Activated T-cell treated with anti-CD3 and anti-CD28 coated beads, Interleukin-2, amount 50 U/mL, for 72 hours (primary cell): ENCODE results near the gene LRMDA. TPM values are rescaled to one million over a fixed set of nuclear protein-coding genes. Genes with fewer than 3 reads are reported as not detected.

ENCODE experiments used
- ATAC-seq, 2 donors: fragments of 150-1000 bp; cut with Tn5 transposase; replicated peaks in 1 of 2; 2 replicates each; pipeline ENCODE4 v1.10.0; 2021; ENCODE audit warnings: moderate library complexity in 2 of 2, mild to moderate bottlenecking in 1 of 2
- DNase-seq, 2 donors: peaks; one replicate each; pipeline ENCODE4 v3.0.0; 2021 to 2022; ENCODE audit warnings: mixed read lengths in 1 of 2
- H3K27ac Mint-ChIP-seq: one replicate; pipeline ENCODE4 v1.8.0; 2022; ENCODE audit warnings: mild to moderate bottlenecking, moderate library complexity, mixed read lengths
- H3K27me3 Mint-ChIP-seq: one replicate; pipeline ENCODE4 v1.8.0; 2022; ENCODE audit warnings: low read depth, mixed read lengths
- H3K36me3 Mint-ChIP-seq, 2 donors: one replicate each; pipeline ENCODE4 v1.8.0; 2022; ENCODE audit warnings: mixed read lengths in 2 of 2, mild to moderate bottlenecking in 1 of 2; ENCODE audit not compliant: insufficient read depth in 2 of 2
- H3K4me1 Mint-ChIP-seq: one replicate; pipeline ENCODE4 v1.8.0; 2022; ENCODE audit warnings: low read depth, mixed read lengths
- H3K4me3 Mint-ChIP-seq, 2 donors: one replicate each; pipeline ENCODE4 v1.8.0; 2022; ENCODE audit warnings: mild to moderate bottlenecking in 2 of 2, mixed read lengths in 2 of 2, moderate library complexity in 2 of 2
- H3K9me3 Mint-ChIP-seq, 2 donors: one replicate each; pipeline ENCODE4 v1.8.0; 2022; ENCODE audit warnings: mixed read lengths in 2 of 2
- total RNA-seq, 2 donors: library from RNA; stranded (reverse); gene quantifications; one replicate each; pipeline ENCODE4 v1.2.3, GENCODE V29; 2022

The LRMDA gene
- total RNA-seq, 2 donors from 2014 or later, result not detected

DNA sequence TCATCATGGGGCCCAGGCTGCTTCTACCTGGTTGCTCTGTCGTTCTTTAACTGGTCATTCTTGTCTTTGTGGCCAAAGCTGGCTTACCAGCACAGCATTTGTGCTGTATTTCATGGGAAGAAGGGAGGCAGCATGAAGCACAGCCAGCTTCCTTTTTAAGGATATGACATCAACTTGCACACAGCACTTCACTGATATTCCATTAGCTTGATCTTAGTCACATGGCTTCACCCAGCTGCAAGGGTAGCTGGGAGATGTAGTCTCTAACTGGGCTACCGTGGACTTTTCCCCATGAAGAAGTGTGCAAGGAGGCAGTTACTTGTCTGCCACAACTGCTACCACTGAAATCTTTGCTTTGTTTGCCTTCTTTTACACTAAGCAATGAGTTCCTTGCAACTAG lies 525.2 kb downstream of the LRMDA start:
- no peaks in the 10 kb centered on the region for H3K9me3 Mint-ChIP-seq
- no peak overlapping the region for H3K4me3 Mint-ChIP-seq
- H3K36me3 Mint-ChIP-seq, result no peaks in the 10 kb centered on the region
- DNase-seq (no peak), ATAC-seq (no peak)
- no peaks in the 10 kb centered on the region for H3K27me3 Mint-ChIP-seq
- no peaks in the 10 kb centered on the region for H3K4me1 Mint-ChIP-seq
- no peak overlapping the region for H3K27ac Mint-ChIP-seq

DNA sequence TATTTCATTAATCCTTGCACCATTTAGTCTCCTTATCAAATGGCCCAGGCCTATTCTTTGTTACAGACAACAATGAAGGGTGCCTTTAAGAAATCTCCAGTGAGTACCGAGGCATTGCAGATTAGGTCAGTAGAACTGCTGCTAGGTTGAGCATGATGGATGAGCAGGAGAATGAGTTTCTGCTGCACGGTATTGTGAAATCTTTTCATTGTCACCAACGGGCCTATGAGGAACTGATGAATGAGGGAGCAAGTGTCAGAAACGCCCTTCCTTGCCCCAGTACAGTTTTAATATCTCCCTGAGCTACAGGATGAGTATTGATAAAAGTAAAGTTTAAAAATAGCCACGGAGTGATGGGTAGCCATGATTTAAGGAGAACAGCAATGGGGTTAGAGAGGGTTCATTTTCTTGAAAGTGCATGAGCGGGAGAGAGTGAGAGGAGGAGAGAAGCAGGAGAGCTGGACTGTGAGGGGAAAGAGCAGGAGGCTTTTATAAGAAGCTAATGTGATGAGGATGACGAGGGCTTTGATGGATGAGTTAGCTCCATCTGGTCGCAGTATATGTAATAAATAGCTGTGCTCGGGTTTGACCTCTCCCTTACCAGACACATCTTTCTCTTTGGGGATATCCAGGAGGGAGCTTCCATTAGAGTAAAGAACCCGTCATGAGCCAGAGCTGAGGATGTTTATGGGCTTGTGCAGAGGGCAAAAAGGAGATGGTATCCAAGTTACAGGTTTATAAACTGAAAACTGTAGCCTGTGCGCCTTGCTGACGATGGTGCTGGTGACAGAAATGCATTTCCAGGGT lies 526.1 kb downstream of the LRMDA start:
- Mint-ChIP-seq H3K27me3 (no peaks in the 10 kb centered on the region), H3K4me1 (no peaks in the 10 kb centered on the region), H3K9me3 (no peaks in the 10 kb centered on the region), H3K4me3 (no peak overlapping the region), H3K36me3 (no peaks in the 10 kb centered on the region), H3K27ac (no peak overlapping the region)
- ATAC-seq, result no peak
- DNase-seq, result no peak

DNA sequence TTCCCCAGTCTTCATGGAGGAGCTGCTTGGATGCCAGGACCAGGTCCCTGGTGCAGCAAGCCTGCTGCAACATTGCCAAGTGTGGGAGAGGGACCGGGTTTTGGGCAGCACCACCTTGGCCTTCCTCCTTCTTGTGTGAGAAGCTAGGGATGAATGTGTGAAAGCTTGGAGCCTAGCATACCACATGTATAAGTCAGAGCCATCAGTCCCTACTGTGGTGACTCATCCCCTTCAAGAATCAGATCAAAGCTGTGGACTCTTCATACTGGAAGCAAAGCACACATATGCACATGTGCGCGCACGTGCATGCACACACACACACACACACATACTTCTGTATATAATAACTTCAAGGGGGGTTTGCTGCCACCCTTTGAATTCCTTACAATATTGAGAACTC lies 527.8 kb downstream of the LRMDA start:
- H3K9me3 Mint-ChIP-seq, result no peaks in the 10 kb centered on the region
- no peak overlapping the region for H3K4me3 Mint-ChIP-seq
- ATAC-seq (no peak), DNase-seq (no peak)
- no peaks in the 10 kb centered on the region for H3K27me3 Mint-ChIP-seq
- H3K4me1 Mint-ChIP-seq, result no peaks in the 10 kb centered on the region
- H3K36me3 Mint-ChIP-seq, result no peaks in the 10 kb centered on the region
- H3K27ac Mint-ChIP-seq, result no peak overlapping the region

DNA sequence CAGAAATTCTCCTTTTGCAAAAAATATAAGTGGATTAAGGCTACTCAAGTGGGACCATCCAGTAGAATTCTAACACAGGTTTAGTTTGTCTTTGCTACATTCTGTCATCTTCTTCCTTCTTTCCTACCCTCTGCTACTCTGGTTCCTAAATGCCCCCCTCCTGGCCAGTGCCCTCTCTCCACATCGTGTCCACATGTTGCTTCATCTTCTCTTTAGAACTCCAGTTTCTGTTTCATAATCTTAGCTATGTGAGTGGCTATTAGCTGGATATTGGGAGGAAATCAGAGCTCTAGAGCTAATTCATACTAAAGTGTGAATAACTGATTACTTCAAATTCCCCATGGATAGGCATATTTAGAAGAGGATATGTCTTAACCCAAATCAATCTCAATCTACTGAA lies 528.5 kb downstream of the LRMDA start:
- H3K27me3 Mint-ChIP-seq, result no peaks in the 10 kb centered on the region
- H3K36me3 Mint-ChIP-seq, result no peaks in the 10 kb centered on the region
- H3K27ac Mint-ChIP-seq, result no peak overlapping the region
- H3K9me3 Mint-ChIP-seq, result no peaks in the 10 kb centered on the region
- H3K4me3 Mint-ChIP-seq, result no peak overlapping the region
- DNase-seq, result no peak
- ATAC-seq, result no peak
- H3K4me1 Mint-ChIP-seq, result no peaks in the 10 kb centered on the region

DNA sequence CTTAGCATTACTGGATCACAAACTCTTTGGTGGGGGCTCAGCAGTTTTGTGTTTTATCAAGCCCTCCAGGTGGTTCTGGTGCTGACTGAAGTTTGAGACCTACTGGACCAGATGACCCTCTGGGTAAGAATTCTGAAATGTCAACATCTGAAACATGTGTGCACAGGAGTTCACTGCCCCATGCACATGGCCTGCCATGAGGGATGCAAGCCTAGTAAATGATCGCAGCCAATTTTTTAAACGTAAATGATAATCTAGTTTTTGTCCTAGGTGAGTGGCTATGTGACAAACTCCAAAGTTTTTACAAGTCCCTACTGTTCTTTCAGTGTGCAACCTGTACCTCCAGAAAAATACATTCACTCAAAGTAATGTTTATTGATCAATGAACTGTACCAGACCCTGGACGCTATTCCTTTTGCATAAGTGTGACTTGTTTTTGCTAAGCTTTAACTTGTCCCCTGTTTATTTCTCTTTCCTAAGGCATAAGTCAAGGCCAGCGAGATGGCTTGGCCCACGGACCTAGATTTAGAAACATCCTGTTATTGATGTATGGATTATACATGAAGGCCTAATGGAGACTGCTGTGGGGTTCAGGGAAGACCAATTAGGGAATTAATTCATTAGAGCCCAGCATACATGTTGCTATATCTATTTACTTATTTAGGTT lies 531.1 kb downstream of the LRMDA start:
- no peaks in the 10 kb centered on the region for H3K4me1 Mint-ChIP-seq

DNA sequence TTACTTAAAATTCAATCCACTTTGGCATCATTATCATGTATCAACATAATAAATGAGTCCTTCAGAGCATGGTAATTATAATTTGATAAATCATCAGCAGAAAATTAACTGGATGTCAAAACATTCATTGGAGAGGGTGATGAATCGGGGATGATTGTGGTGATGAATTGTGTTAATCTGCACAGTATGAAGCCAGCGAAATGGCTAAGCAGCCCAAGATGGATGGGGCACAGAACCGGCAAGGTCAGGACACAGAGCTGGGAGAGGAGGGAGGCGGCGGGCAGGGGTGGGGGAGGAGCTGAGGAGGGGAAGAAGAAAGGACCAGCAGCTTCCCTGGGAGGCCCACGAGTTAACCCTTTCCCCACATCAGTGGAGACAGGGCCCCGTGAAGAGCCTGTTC lies 536.1 kb downstream of the LRMDA start:
- Mint-ChIP-seq H3K27ac (no peak overlapping the region), H3K4me1 (no peaks in the 10 kb centered on the region), H3K36me3 (no peaks in the 10 kb centered on the region), H3K27me3 (no peaks in the 10 kb centered on the region), H3K4me3 (no peak overlapping the region), H3K9me3 (no peaks in the 10 kb centered on the region)
- DNase-seq (no peak), ATAC-seq (no peak)

More for the DNA sequence above, 531.1 kb downstream of the LRMDA start:
- H3K27me3 Mint-ChIP-seq, result no peaks in the 10 kb centered on the region
- no peaks in the 10 kb centered on the region for H3K36me3 Mint-ChIP-seq
- ATAC-seq (no peak), DNase-seq (no peak)
- no peak overlapping the region for H3K4me3 Mint-ChIP-seq
- H3K9me3 Mint-ChIP-seq, result no peaks in the 10 kb centered on the region
- H3K27ac Mint-ChIP-seq, result no peak overlapping the region

DNA sequence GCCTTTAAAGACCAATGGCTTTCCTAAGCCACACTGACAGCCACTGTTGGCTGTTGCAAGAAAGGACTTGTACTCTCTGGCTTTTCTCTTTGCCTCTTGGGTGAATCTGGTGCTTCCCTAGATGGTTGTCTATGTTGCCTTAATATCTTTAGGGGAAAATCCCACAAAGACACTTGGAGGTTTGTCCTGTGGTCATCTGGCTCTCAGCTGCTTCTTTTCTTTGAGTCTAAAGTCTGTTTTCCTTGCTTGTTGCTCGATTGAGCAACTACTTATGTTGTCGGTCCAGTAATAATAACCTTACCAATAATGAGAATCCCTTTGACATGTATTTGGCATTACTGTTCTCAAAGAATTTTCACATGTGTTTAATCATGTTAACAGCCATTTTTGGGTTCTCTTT lies 537.6 kb downstream of the LRMDA start:
- H3K9me3 Mint-ChIP-seq, result no peaks in the 10 kb centered on the region
- H3K36me3 Mint-ChIP-seq, result no peaks in the 10 kb centered on the region
- no peak overlapping the region for H3K4me3 Mint-ChIP-seq
- ATAC-seq (no peak), DNase-seq (no peak)
- H3K27ac Mint-ChIP-seq, result no peak overlapping the region
- no peaks in the 10 kb centered on the region for H3K27me3 Mint-ChIP-seq
- H3K4me1 Mint-ChIP-seq, result no peaks in the 10 kb centered on the region

DNA sequence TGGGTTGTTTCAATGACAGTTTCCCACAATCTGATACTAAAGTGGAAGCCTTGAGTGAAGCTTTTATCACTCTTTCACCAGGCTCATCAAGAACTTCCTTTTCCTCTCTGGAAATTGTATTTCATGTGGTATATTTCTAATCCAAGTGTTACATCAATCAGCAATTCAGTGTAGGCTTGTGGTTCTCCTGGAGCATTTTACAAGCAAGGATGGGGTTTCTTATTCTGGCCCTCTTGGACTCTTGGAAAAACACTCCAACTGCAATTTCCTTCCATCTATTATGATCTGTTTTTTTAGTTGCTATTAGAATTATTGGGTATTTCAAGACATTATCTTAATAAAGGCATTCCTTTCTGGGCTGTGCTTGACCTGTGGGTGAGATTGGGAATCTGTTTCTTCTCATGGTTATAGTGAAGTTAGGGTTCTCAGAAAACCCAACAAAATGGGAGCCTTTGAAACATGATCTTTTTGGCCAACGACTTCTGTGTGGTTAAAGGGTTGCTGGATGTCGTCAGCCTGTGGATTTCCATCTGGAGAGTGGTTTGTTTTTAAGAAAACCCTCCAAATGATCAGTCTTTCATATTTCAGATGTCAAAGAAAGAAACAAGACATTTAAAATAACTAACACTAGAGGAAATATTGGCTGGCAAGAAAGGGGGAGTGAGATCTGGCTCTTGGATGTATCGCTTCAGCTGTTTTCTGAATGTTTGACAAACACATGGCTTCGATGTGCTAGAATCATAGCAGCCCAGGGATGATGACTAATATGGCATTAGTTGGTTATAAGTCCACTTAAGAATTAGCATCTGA lies 540.2 kb downstream of the LRMDA start:
- H3K27ac Mint-ChIP-seq, result no peak overlapping the region
- no peaks in the 10 kb centered on the region for H3K36me3 Mint-ChIP-seq
- no peaks in the 10 kb centered on the region for H3K9me3 Mint-ChIP-seq
- no peaks in the 10 kb centered on the region for H3K27me3 Mint-ChIP-seq
- H3K4me1 Mint-ChIP-seq, result no peaks in the 10 kb centered on the region
- no peak for DNase-seq
- H3K4me3 Mint-ChIP-seq, result no peak overlapping the region
- no peak for ATAC-seq

DNA sequence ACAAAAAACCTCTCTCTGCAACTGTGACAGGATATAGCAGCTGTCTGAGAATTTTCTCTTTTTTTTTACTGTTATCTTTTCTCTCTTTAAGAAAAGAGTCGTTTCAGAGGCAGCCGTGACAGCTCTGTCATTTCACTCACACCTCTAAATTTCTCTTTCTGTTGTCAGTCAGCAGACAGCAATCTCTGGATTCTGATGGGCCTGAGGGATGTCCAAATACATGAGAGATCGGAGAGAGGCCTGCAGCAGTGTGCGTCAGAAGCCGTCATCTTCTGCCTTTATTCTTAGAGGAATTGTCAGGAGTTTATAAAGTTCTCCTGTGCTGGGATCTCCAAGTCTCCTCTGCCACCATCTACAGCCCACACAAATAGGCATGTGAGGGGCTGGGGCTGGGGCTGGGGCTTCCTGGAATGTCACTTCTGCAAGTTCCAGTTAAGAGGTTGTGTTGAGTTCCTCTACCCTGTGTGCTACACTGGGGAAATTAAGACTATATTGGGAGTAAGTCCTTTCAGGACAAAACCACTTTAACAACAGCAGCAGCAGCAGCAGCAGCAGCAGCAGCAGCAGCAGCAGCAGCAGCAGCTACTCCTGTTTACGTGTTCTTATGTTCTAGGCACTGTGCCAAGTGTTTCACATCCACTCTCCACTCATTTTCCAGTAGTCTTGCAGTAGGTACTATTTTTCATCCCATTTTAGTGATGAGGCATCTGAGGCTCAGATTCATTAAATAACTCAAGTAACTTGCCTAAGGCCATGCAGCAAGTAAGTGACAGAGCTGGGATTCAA lies 541.3 kb downstream of the LRMDA start:
- no peaks in the 10 kb centered on the region for H3K27me3 Mint-ChIP-seq
- H3K9me3 Mint-ChIP-seq, result no peaks in the 10 kb centered on the region
- no peaks in the 10 kb centered on the region for H3K4me1 Mint-ChIP-seq
- ATAC-seq (no peak), DNase-seq (no peak)
- H3K27ac Mint-ChIP-seq, result no peak overlapping the region
- H3K36me3 Mint-ChIP-seq, result no peaks in the 10 kb centered on the region
- H3K4me3 Mint-ChIP-seq, result no peak overlapping the region

DNA sequence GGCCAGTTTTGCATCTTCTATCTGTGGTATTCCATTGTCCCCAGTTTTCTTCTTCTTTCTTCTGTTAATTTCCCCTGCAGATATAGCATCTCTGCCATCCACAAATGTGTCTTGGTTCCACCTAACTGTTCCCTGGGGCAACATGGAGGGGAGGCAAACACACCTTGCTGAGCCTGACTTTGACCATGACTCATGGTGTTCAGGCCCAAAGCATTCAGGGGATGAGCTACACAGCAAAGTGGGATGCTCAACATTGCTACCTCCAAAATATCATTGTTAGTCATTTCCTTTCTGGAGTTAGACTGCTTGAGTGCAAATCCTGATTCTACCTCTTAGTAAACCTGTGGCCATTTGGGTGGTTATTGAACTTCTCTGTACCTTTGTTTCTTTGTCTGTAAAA lies 542.7 kb downstream of the LRMDA start:
- Mint-ChIP-seq H3K36me3 (no peaks in the 10 kb centered on the region), H3K27ac (no peak overlapping the region), H3K4me3 (no peak overlapping the region), H3K4me1 (no peaks in the 10 kb centered on the region), H3K27me3 (no peaks in the 10 kb centered on the region), H3K9me3 (no peaks in the 10 kb centered on the region)
- no peak for DNase-seq
- no peak for ATAC-seq

DNA sequence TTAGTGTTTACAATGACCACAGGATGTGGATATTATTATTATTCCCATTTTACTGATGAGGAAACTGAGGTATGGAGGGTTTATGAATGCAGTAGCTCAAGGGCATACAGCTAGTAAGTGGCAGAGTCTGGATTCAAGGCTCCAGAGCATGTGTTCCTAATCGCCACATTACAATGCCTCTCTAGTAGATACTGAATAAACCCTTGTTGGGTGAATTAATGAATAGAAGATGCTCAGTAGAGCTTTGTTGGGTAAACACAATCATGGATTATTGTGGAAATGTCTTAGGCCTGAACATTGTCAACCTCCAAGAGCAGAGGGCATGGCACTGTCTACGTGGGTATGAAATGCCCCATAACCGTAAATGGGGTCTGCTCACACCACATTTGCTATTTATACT lies 545.3 kb downstream of the LRMDA start:
- ATAC-seq, result no peak
- Mint-ChIP-seq H3K27ac (no peak overlapping the region), H3K4me3 (no peak overlapping the region), H3K27me3 (no peaks in the 10 kb centered on the region), H3K4me1 (no peaks in the 10 kb centered on the region), H3K36me3 (no peaks in the 10 kb centered on the region), H3K9me3 (no peaks in the 10 kb centered on the region)
- DNase-seq, result no peak

DNA sequence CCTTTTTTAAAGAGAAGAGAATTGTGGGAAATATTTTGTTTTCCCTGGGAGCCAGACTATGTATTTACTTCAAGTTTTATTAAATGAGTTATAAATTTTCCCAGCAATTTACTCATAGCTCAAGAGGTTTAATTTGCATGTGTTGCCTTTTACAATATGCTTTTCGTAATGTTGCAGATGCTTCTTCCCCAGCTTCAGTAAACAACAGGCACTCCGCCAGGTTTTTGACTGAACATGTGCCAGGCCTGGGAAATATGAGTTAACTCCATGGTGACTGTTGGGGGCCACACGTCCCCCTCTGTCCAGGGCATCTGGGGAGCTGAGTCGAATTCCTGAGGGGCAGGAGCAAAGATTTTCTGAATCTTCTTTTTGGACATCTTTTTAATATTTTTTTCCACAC lies 545.7 kb downstream of the LRMDA start:
- no peak overlapping the region for H3K27ac Mint-ChIP-seq
- no peaks in the 10 kb centered on the region for H3K4me1 Mint-ChIP-seq
- ATAC-seq, result no peak
- H3K36me3 Mint-ChIP-seq, result no peaks in the 10 kb centered on the region
- no peak for DNase-seq
- no peaks in the 10 kb centered on the region for H3K27me3 Mint-ChIP-seq
- H3K4me3 Mint-ChIP-seq, result no peak overlapping the region
- H3K9me3 Mint-ChIP-seq, result no peaks in the 10 kb centered on the region

DNA sequence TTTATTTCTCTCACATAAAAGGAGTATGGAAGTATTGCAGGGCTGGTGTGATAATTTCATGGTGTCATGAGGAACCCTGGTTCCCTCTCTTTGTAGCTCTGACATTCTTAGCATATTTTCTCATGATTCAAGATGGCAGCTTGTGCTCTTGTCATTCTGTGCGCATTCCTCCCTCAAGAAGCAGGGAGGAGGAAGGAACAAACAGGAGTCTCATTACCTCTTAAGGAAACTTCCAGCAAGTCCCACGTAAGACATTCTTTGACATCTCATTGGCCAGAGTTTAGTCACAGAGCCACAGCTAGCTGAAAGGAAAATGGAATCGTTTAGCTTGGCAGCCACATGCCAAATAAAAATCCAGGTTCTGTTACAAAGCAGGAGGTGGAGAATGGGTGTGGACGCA lies 546.8 kb downstream of the LRMDA start:
- H3K9me3 Mint-ChIP-seq, result no peaks in the 10 kb centered on the region
- no peaks in the 10 kb centered on the region for H3K27me3 Mint-ChIP-seq
- ATAC-seq (no peak), DNase-seq (no peak)
- H3K4me3 Mint-ChIP-seq, result no peak overlapping the region
- no peaks in the 10 kb centered on the region for H3K4me1 Mint-ChIP-seq
- no peaks in the 10 kb centered on the region for H3K36me3 Mint-ChIP-seq
- H3K27ac Mint-ChIP-seq, result no peak overlapping the region
